Fibroblast of pulmonary artery (primary cell): Measurements from ENCODE around the gene RESP18.

Source experiments
- DNase-seq: peaks from one replicate; pipeline ENCODE4 v3.0.0-alpha.2; 2010; ENCODE audit warnings: low read depth
- H3K4me3 ChIP-seq: replicated peaks from 2 replicates; pipeline ENCODE4 v1.5.1; 2011; ENCODE audit warnings: low read depth, mild to moderate bottlenecking, control low read depth, low read length, moderate library complexity
- CTCF ChIP-seq: IDR thresholded peaks from 2 replicates; pipeline ENCODE4 v1.5.1; 2011; ENCODE audit warnings: mild to moderate bottlenecking, control low read depth, low read length, inconsistent platforms; ENCODE audit errors: missing control alignments

Gene RESP18

DNA sequence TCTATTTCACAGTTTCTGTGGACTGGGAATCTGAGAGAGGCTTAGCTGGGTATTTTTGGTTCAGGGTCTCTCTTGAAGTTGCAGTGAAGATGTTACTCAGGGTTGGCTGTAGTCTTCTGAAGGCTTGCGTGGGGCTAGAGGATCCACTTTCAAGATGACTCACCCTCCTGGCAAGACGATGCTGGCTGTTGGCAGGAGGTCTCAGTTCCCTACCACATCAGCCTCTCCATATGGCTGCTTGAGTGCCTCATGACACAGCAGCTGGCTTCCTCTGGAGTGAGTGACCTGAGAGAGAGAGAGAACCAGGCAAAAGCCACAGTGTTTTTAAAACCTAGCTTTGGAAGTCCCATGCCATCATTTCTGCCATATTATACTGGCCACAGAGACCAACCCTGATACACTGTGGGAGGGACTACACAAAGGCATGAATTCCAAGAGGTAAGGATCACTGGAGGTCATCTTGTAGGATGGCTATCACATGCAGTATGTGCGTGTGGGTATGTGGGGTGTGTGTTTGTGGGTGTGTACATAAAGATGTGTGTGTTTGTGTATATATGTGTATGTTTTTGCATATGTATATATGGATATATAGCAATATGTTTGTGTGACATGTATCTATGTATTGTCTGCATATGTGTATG, 30.1 kb upstream of the RESP18 start:
- TF ChIP-seq CTCF = no peak
- no peak overlapping the region for H3K4me3 ChIP-seq
- peak; percentile 95 for DNase-seq

- DNase-seq = no peak
- TF ChIP-seq CTCF = no peak
Measured at GRCh38 chr2:219362072-219362471, 29.5 kb upstream of the RESP18 start.

DNA sequence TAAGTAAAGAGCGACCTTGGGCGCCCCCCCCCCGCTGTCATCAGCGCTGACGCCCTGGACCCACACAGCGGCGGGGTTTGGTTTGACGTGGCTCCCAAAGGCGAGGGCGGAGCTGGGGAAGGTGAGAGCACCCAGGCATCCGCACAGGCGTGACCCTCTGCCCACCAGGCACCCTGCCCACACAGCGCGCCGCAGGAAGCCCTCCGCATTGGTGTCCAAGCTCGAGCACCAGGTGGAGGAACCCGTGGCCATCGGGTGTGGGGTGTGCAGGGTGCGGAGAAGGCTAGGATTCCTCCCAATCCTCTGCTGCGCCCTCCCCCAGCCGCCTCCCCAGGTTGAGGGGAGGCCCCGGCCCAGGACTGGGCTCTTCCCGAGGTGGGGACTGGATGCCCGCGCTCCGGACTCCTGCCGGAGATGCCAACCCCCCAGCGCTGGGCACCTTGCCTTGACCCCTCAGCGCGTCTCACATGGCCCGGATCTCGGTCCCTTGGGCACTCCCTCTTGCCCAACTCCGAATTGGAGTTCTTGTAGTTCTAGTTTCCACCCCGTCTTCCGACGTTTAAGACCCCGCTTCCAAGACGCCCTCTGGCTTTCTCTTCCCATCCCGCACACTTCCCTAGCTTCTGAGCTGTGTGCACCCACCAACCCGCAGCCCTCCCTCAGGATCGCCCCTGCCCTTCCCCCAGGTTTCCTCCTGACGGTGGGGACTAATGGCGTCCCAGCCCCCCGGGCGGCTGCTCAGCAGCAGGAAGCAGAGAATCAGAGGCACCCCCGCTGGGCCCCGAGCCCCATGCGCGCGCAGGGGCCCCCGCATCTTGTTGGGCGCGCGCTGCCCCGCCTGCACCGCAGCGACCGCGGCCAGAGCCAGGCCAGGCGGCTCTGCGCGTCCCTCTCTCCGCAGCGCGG, 25.9 kb upstream of the RESP18 start:
- TF ChIP-seq CTCF = no peak
- no peak for DNase-seq
- no peak overlapping the region for H3K4me3 ChIP-seq

More at GRCh38 chr2:219362072-219362471, 29.5 kb upstream of the RESP18 start:
- H3K4me3 ChIP-seq = no peak overlapping the region

- DNase-seq = no peak
- H3K4me3 ChIP-seq = no peak overlapping the region
- no peak for TF ChIP-seq CTCF
Measured at GRCh38 chr2:219356834-219357233, 24.3 kb upstream of the RESP18 start.

GRCh38 chr2:219354582-219354981, 22.0 kb upstream of the RESP18 start:
- H3K4me3 ChIP-seq = no peak overlapping the region
- no peak for TF ChIP-seq CTCF
- DNase-seq = no peak

DNA sequence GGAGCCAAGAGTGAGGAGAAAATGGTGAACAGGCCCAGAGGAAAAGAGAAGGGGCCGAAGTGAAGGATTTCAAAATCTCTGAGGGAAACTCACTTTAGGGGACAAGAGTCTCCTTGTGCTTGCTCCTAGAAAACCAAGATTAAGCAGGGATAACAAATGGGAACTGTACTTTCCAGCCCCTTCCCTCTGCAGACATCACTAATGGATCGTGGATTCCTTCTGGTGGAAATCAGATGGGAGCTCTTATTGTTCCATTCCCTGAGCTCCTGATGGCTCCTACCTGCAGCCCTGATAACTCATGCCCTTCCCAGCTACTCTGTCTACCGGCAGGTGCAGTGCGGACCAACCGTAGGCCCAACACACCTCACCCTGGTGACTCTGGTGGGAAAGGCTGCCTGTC, 20.6 kb upstream of the RESP18 start:
- TF ChIP-seq CTCF = no peak
- no peak overlapping the region for H3K4me3 ChIP-seq
- no peak for DNase-seq
